ENCODE measurements around the gene SYNGR3. TPM values are rescaled to one million over a fixed set of nuclear protein-coding genes. Genes with fewer than 3 reads are reported as not detected.

Gene SYNGR3
- total and polyA plus RNA-seq, 5 donors from 2014 or later = 0.82 to 3.2 (median 1.4) TPM; not detected in 1

GRCh38 chr16:1944612-1945199 is 45.1 kb upstream of the SYNGR3 start:
- ATAC-seq (ENCODE audit: low read depth in 2 of 2) (no peak), DNase-seq (no peak)
- H3K36me3 ChIP-seq (ENCODE audit: control insufficient read depth, insufficient read depth, low read length) = no peaks in the 10 kb centered on the region
- no peak overlapping the region for H3K4me3 ChIP-seq (ENCODE audit: low read depth, low read length)
- no peaks in the 10 kb centered on the region for H3K27me3 ChIP-seq (ENCODE audit: control insufficient read depth, insufficient read depth, low read length)
- H3K9me3 Mint-ChIP-seq = no peaks in the 10 kb centered on the region
- peaks cover 23% of the 10 kb centered on the region for H3K4me1 ChIP-seq (ENCODE audit: control insufficient read depth, insufficient read depth, low read length, poor library complexity, severe bottlenecking)
- peak overlapping the region in 1 of 3 donors; percentile 71 for H3K27ac Mint-ChIP-seq
- H3K27ac ChIP-seq (ENCODE audit: insufficient read depth, low read length, poor library complexity, severe bottlenecking) = no peak overlapping the region
- no peaks in the 10 kb centered on the region for H3K36me3 Mint-ChIP-seq
- peak overlapping the region; percentile 85 to 93 (median 88) for H3K4me3 Mint-ChIP-seq
- H3K4me1 Mint-ChIP-seq = peaks cover 0 to 29% (median 9%) of the 10 kb centered on the region in 4 donors
- peaks cover 5% of the 10 kb centered on the region for H3K27me3 Mint-ChIP-seq
- H3K9me3 ChIP-seq (ENCODE audit: control insufficient read depth in 2 of 2, low read length in 2 of 2) = no peaks in the 10 kb centered on the region

- H3K4me1 ChIP-seq (ENCODE audit: control insufficient read depth, insufficient read depth, low read length, poor library complexity, severe bottlenecking) = peaks cover 23% of the 10 kb centered on the region
- peaks cover 0 to 29% (median 9%) of the 10 kb centered on the region in 4 donors for H3K4me1 Mint-ChIP-seq
- H3K36me3 Mint-ChIP-seq = no peaks in the 10 kb centered on the region
- no peak for ATAC-seq (ENCODE audit: low read depth in 2 of 2)
- no peak for DNase-seq
- peak overlapping the region in 2 of 4 donors; percentile 35 to 38 for H3K4me3 Mint-ChIP-seq
- no peaks in the 10 kb centered on the region for H3K9me3 Mint-ChIP-seq
- H3K36me3 ChIP-seq (ENCODE audit: control insufficient read depth, insufficient read depth, low read length) = no peaks in the 10 kb centered on the region
- no peak overlapping the region for H3K27ac ChIP-seq (ENCODE audit: insufficient read depth, low read length, poor library complexity, severe bottlenecking)
- H3K27me3 Mint-ChIP-seq = peaks cover 5% of the 10 kb centered on the region
- H3K9me3 ChIP-seq (ENCODE audit: control insufficient read depth in 2 of 2, low read length in 2 of 2) = no peaks in the 10 kb centered on the region
- H3K27me3 ChIP-seq (ENCODE audit: control insufficient read depth, insufficient read depth, low read length) = no peaks in the 10 kb centered on the region
- H3K27ac Mint-ChIP-seq = no peak overlapping the region
- no peak overlapping the region for H3K4me3 ChIP-seq (ENCODE audit: low read depth, low read length)
Measured at GRCh38 chr16:1945559-1946391, 44.0 kb upstream of the SYNGR3 start.

- Histone ChIP-seq H3K27ac (ENCODE audit: insufficient read depth, low read length, poor library complexity, severe bottlenecking) (no peak overlapping the region), H3K9me3 (ENCODE audit: control insufficient read depth in 2 of 2, low read length in 2 of 2) (no peaks in the 10 kb centered on the region), H3K27me3 (ENCODE audit: control insufficient read depth, insufficient read depth, low read length) (no peaks in the 10 kb centered on the region), H3K4me3 (ENCODE audit: low read depth, low read length) (no peak overlapping the region), H3K36me3 (ENCODE audit: control insufficient read depth, insufficient read depth, low read length) (no peaks in the 10 kb centered on the region), H3K4me1 (ENCODE audit: control insufficient read depth, insufficient read depth, low read length, poor library complexity, severe bottlenecking) (peaks cover 19% of the 10 kb centered on the region)
- peaks cover 0 to 23% (median 8%) of the 10 kb centered on the region in 4 donors for H3K4me1 Mint-ChIP-seq
- peaks cover 5% of the 10 kb centered on the region for H3K27me3 Mint-ChIP-seq
- no peak overlapping the region for H3K27ac Mint-ChIP-seq
- H3K9me3 Mint-ChIP-seq = no peaks in the 10 kb centered on the region
- H3K4me3 Mint-ChIP-seq = peak overlapping the region in 1 of 4 donors; percentile 28
- no peaks in the 10 kb centered on the region for H3K36me3 Mint-ChIP-seq
- no peak for DNase-seq
- no peak for ATAC-seq (ENCODE audit: low read depth in 2 of 2)
Measured at GRCh38 chr16:1946495-1947368, 43.0 kb upstream of the SYNGR3 start.

- H3K9me3 Mint-ChIP-seq = no peaks in the 10 kb centered on the region
Measured at GRCh38 chr16:1947369-1947670, 42.5 kb upstream of the SYNGR3 start.

GRCh38 chr16:1949507-1949906 is 40.3 kb upstream of the SYNGR3 start:
- H3K4me1 Mint-ChIP-seq = peaks cover 0 to 2% (median under 1%) of the 10 kb centered on the region in 4 donors
- H3K27ac ChIP-seq (ENCODE audit: insufficient read depth, low read length, poor library complexity, severe bottlenecking) = no peak overlapping the region

More at GRCh38 chr16:1947369-1947670, 42.5 kb upstream of the SYNGR3 start:
- H3K27me3 ChIP-seq (ENCODE audit: control insufficient read depth, insufficient read depth, low read length) = no peaks in the 10 kb centered on the region
- no peak overlapping the region for H3K4me3 Mint-ChIP-seq
- H3K27me3 Mint-ChIP-seq = peaks cover 5% of the 10 kb centered on the region
- DNase-seq (no peak), ATAC-seq (ENCODE audit: low read depth in 2 of 2) (no peak)
- H3K36me3 Mint-ChIP-seq = no peaks in the 10 kb centered on the region
- H3K27ac ChIP-seq (ENCODE audit: insufficient read depth, low read length, poor library complexity, severe bottlenecking) = no peak overlapping the region
- H3K4me1 Mint-ChIP-seq = peaks cover 0 to 17% (median 8%) of the 10 kb centered on the region in 4 donors
- no peaks in the 10 kb centered on the region for H3K36me3 ChIP-seq (ENCODE audit: control insufficient read depth, insufficient read depth, low read length)
- H3K27ac Mint-ChIP-seq = no peak overlapping the region
- peaks cover 13% of the 10 kb centered on the region for H3K4me1 ChIP-seq (ENCODE audit: control insufficient read depth, insufficient read depth, low read length, poor library complexity, severe bottlenecking)
- H3K9me3 ChIP-seq (ENCODE audit: control insufficient read depth in 2 of 2, low read length in 2 of 2) = no peaks in the 10 kb centered on the region
- H3K4me3 ChIP-seq (ENCODE audit: low read depth, low read length) = no peak overlapping the region

GRCh38 chr16:1950047-1950446 is 39.7 kb upstream of the SYNGR3 start:
- H3K27me3 Mint-ChIP-seq = peaks cover 5% of the 10 kb centered on the region

More at GRCh38 chr16:1949507-1949906, 40.3 kb upstream of the SYNGR3 start:
- no peak overlapping the region for H3K4me3 Mint-ChIP-seq
- H3K9me3 Mint-ChIP-seq = no peaks in the 10 kb centered on the region
- H3K4me3 ChIP-seq (ENCODE audit: low read depth, low read length) = no peak overlapping the region
- H3K36me3 ChIP-seq (ENCODE audit: control insufficient read depth, insufficient read depth, low read length) = no peaks in the 10 kb centered on the region
- no peaks in the 10 kb centered on the region for H3K9me3 ChIP-seq (ENCODE audit: control insufficient read depth in 2 of 2, low read length in 2 of 2)
- DNase-seq = no peak
- no peaks in the 10 kb centered on the region for H3K36me3 Mint-ChIP-seq
- H3K27ac Mint-ChIP-seq = no peak overlapping the region
- no peak for ATAC-seq (ENCODE audit: low read depth in 2 of 2)
- no peaks in the 10 kb centered on the region for H3K4me1 ChIP-seq (ENCODE audit: control insufficient read depth, insufficient read depth, low read length, poor library complexity, severe bottlenecking)
- H3K27me3 Mint-ChIP-seq = peaks cover 5% of the 10 kb centered on the region
- no peaks in the 10 kb centered on the region for H3K27me3 ChIP-seq (ENCODE audit: control insufficient read depth, insufficient read depth, low read length)

GRCh38 chr16:1950559-1950958 is 39.2 kb upstream of the SYNGR3 start:
- ATAC-seq (ENCODE audit: low read depth in 2 of 2) = no peak
- Mint-ChIP-seq H3K4me1 (no peaks in the 10 kb centered on the region), H3K9me3 (no peaks in the 10 kb centered on the region), H3K27ac (no peak overlapping the region), H3K36me3 (no peaks in the 10 kb centered on the region), H3K27me3 (peaks cover 5% of the 10 kb centered on the region), H3K4me3 (no peak overlapping the region)
- Histone ChIP-seq H3K27ac (ENCODE audit: insufficient read depth, low read length, poor library complexity, severe bottlenecking) (no peak overlapping the region), H3K9me3 (ENCODE audit: control insufficient read depth in 2 of 2, low read length in 2 of 2) (no peaks in the 10 kb centered on the region), H3K4me1 (ENCODE audit: control insufficient read depth, insufficient read depth, low read length, poor library complexity, severe bottlenecking) (no peaks in the 10 kb centered on the region), H3K36me3 (ENCODE audit: control insufficient read depth, insufficient read depth, low read length) (no peaks in the 10 kb centered on the region), H3K27me3 (ENCODE audit: control insufficient read depth, insufficient read depth, low read length) (no peaks in the 10 kb centered on the region), H3K4me3 (ENCODE audit: low read depth, low read length) (no peak overlapping the region)
- no peak for DNase-seq

More at GRCh38 chr16:1950047-1950446, 39.7 kb upstream of the SYNGR3 start:
- ATAC-seq (ENCODE audit: low read depth in 2 of 2) (no peak), DNase-seq (no peak)
- Histone ChIP-seq H3K4me3 (ENCODE audit: low read depth, low read length) (no peak overlapping the region), H3K4me1 (ENCODE audit: control insufficient read depth, insufficient read depth, low read length, poor library complexity, severe bottlenecking) (no peaks in the 10 kb centered on the region), H3K27me3 (ENCODE audit: control insufficient read depth, insufficient read depth, low read length) (no peaks in the 10 kb centered on the region), H3K27ac (ENCODE audit: insufficient read depth, low read length, poor library complexity, severe bottlenecking) (no peak overlapping the region), H3K36me3 (ENCODE audit: control insufficient read depth, insufficient read depth, low read length) (no peaks in the 10 kb centered on the region), H3K9me3 (ENCODE audit: control insufficient read depth in 2 of 2, low read length in 2 of 2) (no peaks in the 10 kb centered on the region)
- Mint-ChIP-seq H3K27ac (no peak overlapping the region), H3K4me3 (no peak overlapping the region), H3K4me1 (no peaks in the 10 kb centered on the region), H3K9me3 (no peaks in the 10 kb centered on the region), H3K36me3 (no peaks in the 10 kb centered on the region)

All from CD4-positive, CD25-positive, alpha-beta regulatory T cell (primary cell).